ENCODE measurements around the gene DDX6. TPM values are rescaled to one million over a fixed set of nuclear protein-coding genes. Genes with fewer than 3 reads are reported as not detected.
"Not testable (repeated sequence)": the region's sequence is repeated elsewhere in the genome, so short reads cannot be mapped to it uniquely, and the experiment has no call there.

DDX6 gene
- total RNA-seq, 1 experiment from 2014 or later = 52.8 TPM

GRCh38 chr11:118714816-118715215 lies 76.1 kb downstream of the DDX6 start:
- Histone ChIP-seq H3K9ac (ENCODE audit: low read length) (no peak overlapping the region), H4K20me1 (ENCODE audit: insufficient read depth, low read depth, low read length) (no peaks in the 10 kb centered on the region), H2AFZ (ENCODE audit: low read length) (no peak overlapping the region), H3K9me2 (replicated peaks; ENCODE audit: insufficient read depth, low read length) (no peaks in the 10 kb centered on the region), H3K4me1 (ENCODE audit: low read length) (peaks cover 13% of the 10 kb centered on the region), H3K36me3 (ENCODE audit: insufficient read depth, low read length) (no peaks in the 10 kb centered on the region), H3K79me2 (ENCODE audit: low read length) (no peaks in the 10 kb centered on the region), H3K4me3 (ENCODE audit: low read length) (no peak overlapping the region), H3K27me3 (ENCODE audit: low read length) (no peaks in the 10 kb centered on the region), H3K27ac (ENCODE audit: low read length) (no peak overlapping the region), H3K9me3 (ENCODE audit: low read length) (no peaks in the 10 kb centered on the region), H3K4me2 (ENCODE audit: low read depth, low read length, poor library complexity, severe bottlenecking) (no peak overlapping the region)
- no peak for DNase-seq

- H3K4me3 ChIP-seq (ENCODE audit: low read length); H3K27ac ChIP-seq (ENCODE audit: low read length); H4K20me1 ChIP-seq (ENCODE audit: insufficient read depth, low read depth, low read length); H3K27me3 ChIP-seq (ENCODE audit: low read length); H3K9me2 ChIP-seq (replicated peaks; ENCODE audit: insufficient read depth, low read length); H3K4me2 ChIP-seq (ENCODE audit: low read depth, low read length, poor library complexity, severe bottlenecking); H3K79me2 ChIP-seq (ENCODE audit: low read length); H3K9me3 ChIP-seq (ENCODE audit: low read length); H2AFZ ChIP-seq (ENCODE audit: low read length); DNase-seq; H3K36me3 ChIP-seq (ENCODE audit: insufficient read depth, low read length); H3K9ac ChIP-seq (ENCODE audit: low read length): not testable (repeated sequence)
- H3K4me1 ChIP-seq (ENCODE audit: low read length) = peaks cover 13% of the 10 kb centered on the region
Measured at GRCh38 chr11:118714416-118714815, 76.5 kb downstream of the DDX6 start.

DNA sequence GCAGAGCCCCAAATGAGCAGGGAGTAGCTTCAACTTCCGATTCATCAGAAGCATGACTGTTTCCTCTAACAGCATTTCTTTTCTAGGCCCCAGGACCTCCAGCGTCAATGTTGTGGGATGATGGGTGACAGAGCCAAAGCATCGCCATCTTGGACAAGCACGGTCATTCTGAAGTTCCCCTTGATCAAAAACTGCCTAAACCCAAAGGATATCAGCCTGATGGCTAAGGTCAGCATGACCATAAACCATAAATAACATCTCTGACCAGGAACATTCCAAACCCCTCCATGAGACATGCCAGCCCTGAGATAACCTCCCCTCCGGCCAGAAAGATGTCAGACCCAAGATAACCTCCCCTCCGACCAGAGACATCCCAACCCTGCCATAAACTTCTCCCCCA lies 82.7 kb downstream of the DDX6 start:
- H3K9ac ChIP-seq (ENCODE audit: low read length) = no peak overlapping the region
- no peak overlapping the region for H3K27ac ChIP-seq (ENCODE audit: low read length)
- no peaks in the 10 kb centered on the region for H3K36me3 ChIP-seq (ENCODE audit: insufficient read depth, low read length)
- H3K79me2 ChIP-seq (ENCODE audit: low read length) = no peaks in the 10 kb centered on the region
- no peaks in the 10 kb centered on the region for H4K20me1 ChIP-seq (ENCODE audit: insufficient read depth, low read depth, low read length)
- no peak overlapping the region for H2AFZ ChIP-seq (ENCODE audit: low read length)
- DNase-seq = no peak
- peaks cover 17% of the 10 kb centered on the region for H3K4me1 ChIP-seq (ENCODE audit: low read length)
- H3K9me2 ChIP-seq (replicated peaks; ENCODE audit: insufficient read depth, low read length) = no peaks in the 10 kb centered on the region
- H3K4me2 ChIP-seq (ENCODE audit: low read depth, low read length, poor library complexity, severe bottlenecking) = no peak overlapping the region
- no peaks in the 10 kb centered on the region for H3K9me3 ChIP-seq (ENCODE audit: low read length)
- no peaks in the 10 kb centered on the region for H3K27me3 ChIP-seq (ENCODE audit: low read length)
- H3K4me3 ChIP-seq (ENCODE audit: low read length) = no peak overlapping the region

DNA sequence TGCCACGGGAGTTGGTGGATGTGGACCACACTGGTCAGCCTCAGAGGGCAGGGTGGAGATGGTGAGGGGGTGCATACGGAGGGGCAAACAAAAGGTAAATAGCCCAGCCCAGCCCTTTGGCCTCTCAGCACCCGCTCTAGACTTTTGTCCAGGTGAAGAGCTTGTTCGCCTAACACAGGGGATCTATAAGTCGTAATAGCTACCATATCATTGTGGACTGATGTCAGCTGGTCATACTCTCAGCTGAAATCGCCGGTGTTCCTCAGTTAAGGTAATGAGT lies 84.5 kb downstream of the DDX6 start:
- H2AFZ ChIP-seq (ENCODE audit: low read length) = no peak overlapping the region
- H3K4me2 ChIP-seq (ENCODE audit: low read depth, low read length, poor library complexity, severe bottlenecking) = peak overlapping the region; percentile 50
- H3K4me3 ChIP-seq (ENCODE audit: low read length) = no peak overlapping the region
- H3K9me3 ChIP-seq (ENCODE audit: low read length) = no peaks in the 10 kb centered on the region
- no peaks in the 10 kb centered on the region for H3K9me2 ChIP-seq (replicated peaks; ENCODE audit: insufficient read depth, low read length)
- no peaks in the 10 kb centered on the region for H3K36me3 ChIP-seq (ENCODE audit: insufficient read depth, low read length)
- no peaks in the 10 kb centered on the region for H3K27me3 ChIP-seq (ENCODE audit: low read length)
- H3K4me1 ChIP-seq (ENCODE audit: low read length) = peaks cover 17% of the 10 kb centered on the region
- no peak for DNase-seq
- H3K79me2 ChIP-seq (ENCODE audit: low read length) = no peaks in the 10 kb centered on the region
- no peak overlapping the region for H3K9ac ChIP-seq (ENCODE audit: low read length)
- H3K27ac ChIP-seq (ENCODE audit: low read length) = no peak overlapping the region
- H4K20me1 ChIP-seq (ENCODE audit: insufficient read depth, low read depth, low read length) = no peaks in the 10 kb centered on the region

- no peaks in the 10 kb centered on the region for H4K20me1 ChIP-seq (ENCODE audit: insufficient read depth, low read depth, low read length)
- peaks cover 17% of the 10 kb centered on the region for H3K4me1 ChIP-seq (ENCODE audit: low read length)
- no peak overlapping the region for H3K27ac ChIP-seq (ENCODE audit: low read length)
- H3K9me3 ChIP-seq (ENCODE audit: low read length) = no peaks in the 10 kb centered on the region
- DNase-seq = no peak
- H3K79me2 ChIP-seq (ENCODE audit: low read length) = no peaks in the 10 kb centered on the region
- H3K4me2 ChIP-seq (ENCODE audit: low read depth, low read length, poor library complexity, severe bottlenecking) = peak overlapping the region; percentile 50
- peak overlapping the region; percentile 27; the same call in 1 of the 2 replicates for H3K4me3 ChIP-seq (ENCODE audit: low read length)
- no peaks in the 10 kb centered on the region for H3K36me3 ChIP-seq (ENCODE audit: insufficient read depth, low read length)
- no peak overlapping the region for H3K9ac ChIP-seq (ENCODE audit: low read length)
- H2AFZ ChIP-seq (ENCODE audit: low read length) = no peak overlapping the region
- H3K27me3 ChIP-seq (ENCODE audit: low read length) = no peaks in the 10 kb centered on the region
- H3K9me2 ChIP-seq (replicated peaks; ENCODE audit: insufficient read depth, low read length) = no peaks in the 10 kb centered on the region
Measured at GRCh38 chr11:118705791-118706545, 85.0 kb downstream of the DDX6 start.

DNA sequence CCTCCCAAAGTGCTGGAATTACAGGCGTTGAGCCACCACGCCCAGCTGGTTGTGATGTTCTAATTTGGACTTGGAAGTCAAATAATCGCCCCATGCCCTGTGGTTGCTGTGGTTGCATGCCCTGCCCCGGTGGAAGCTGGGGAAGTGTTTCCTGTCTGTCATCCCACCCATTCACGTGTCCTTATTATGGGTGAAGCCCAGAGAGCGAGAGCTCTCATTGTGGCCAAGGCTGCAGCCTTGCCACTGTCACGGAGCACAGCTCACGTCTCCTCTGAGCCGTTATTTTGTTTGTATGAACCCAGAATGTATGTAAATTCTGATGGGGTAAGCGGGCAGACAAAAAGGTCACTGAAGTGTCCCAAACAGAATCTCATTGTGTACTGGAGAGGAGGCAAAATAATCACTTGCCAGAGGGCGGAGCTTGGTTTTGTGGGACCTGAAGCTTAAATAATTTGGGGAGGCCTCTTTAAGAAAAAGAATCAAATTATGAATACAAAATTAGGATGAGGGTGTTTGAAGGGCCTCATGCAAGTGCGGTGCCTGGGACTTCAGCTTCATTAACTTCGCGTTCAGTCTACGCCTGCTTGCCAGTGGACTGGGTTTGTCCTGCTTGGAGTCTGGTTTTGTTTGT lies 85.7 kb downstream of the DDX6 start:
- no peak overlapping the region for H3K27ac ChIP-seq (ENCODE audit: low read length)
- DNase-seq = no peak
- H3K9me2 ChIP-seq (replicated peaks; ENCODE audit: insufficient read depth, low read length) = no peaks in the 10 kb centered on the region
- H3K4me1 ChIP-seq (ENCODE audit: low read length) = peaks cover 17% of the 10 kb centered on the region
- H3K9me3 ChIP-seq (ENCODE audit: low read length) = no peaks in the 10 kb centered on the region
- no peak overlapping the region for H2AFZ ChIP-seq (ENCODE audit: low read length)
- H3K79me2 ChIP-seq (ENCODE audit: low read length) = no peaks in the 10 kb centered on the region
- no peaks in the 10 kb centered on the region for H3K36me3 ChIP-seq (ENCODE audit: insufficient read depth, low read length)
- H3K9ac ChIP-seq (ENCODE audit: low read length) = no peak overlapping the region
- no peaks in the 10 kb centered on the region for H3K27me3 ChIP-seq (ENCODE audit: low read length)
- peak overlapping the region; percentile 50 for H3K4me2 ChIP-seq (ENCODE audit: low read depth, low read length, poor library complexity, severe bottlenecking)
- H3K4me3 ChIP-seq (ENCODE audit: low read length) = no peak overlapping the region
- H4K20me1 ChIP-seq (ENCODE audit: insufficient read depth, low read depth, low read length) = no peaks in the 10 kb centered on the region

DNA sequence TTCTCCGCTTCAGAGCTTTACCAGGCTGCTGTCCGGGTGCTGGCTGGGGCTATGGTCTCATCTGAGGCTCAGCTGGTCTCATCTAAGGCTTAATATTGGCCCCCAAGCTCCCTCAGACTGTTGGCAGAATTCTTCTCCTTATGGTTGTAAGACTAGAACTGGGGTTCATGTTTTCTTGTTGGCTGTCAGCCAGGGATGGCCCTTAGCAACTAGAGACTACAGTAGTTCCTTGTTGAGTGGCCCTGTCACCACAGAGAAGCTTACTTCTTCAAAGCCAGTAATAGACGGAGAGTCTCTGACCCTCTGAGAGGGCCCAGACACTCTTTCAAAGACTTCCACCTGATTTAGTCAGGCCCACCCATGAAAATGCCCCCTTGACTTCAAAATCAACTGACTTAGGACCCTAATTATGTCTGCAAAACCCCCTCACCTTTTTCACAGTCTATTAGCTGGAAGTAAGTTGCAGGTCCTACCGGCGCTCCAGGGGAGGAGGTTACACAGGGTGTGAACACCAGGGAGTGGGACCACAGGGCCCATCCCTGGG lies 87.3 kb downstream of the DDX6 start:
- Histone ChIP-seq H3K79me2 (ENCODE audit: low read length) (no peaks in the 10 kb centered on the region), H3K4me1 (ENCODE audit: low read length) (peaks cover 17% of the 10 kb centered on the region), H3K27ac (ENCODE audit: low read length) (no peak overlapping the region), H3K9me3 (ENCODE audit: low read length) (no peaks in the 10 kb centered on the region), H3K27me3 (ENCODE audit: low read length) (no peaks in the 10 kb centered on the region), H3K4me3 (ENCODE audit: low read length) (no peak overlapping the region), H3K4me2 (ENCODE audit: low read depth, low read length, poor library complexity, severe bottlenecking) (no peak overlapping the region), H3K36me3 (ENCODE audit: insufficient read depth, low read length) (no peaks in the 10 kb centered on the region), H3K9me2 (replicated peaks; ENCODE audit: insufficient read depth, low read length) (no peaks in the 10 kb centered on the region), H3K9ac (ENCODE audit: low read length) (no peak overlapping the region), H4K20me1 (ENCODE audit: insufficient read depth, low read depth, low read length) (no peaks in the 10 kb centered on the region), H2AFZ (ENCODE audit: low read length) (no peak overlapping the region)
- no peak for DNase-seq

- Histone ChIP-seq H3K79me2 (ENCODE audit: low read length) (no peaks in the 10 kb centered on the region), H3K9ac (ENCODE audit: low read length) (no peak overlapping the region), H2AFZ (ENCODE audit: low read length) (no peak overlapping the region), H3K27ac (ENCODE audit: low read length) (no peak overlapping the region), H3K9me2 (replicated peaks; ENCODE audit: insufficient read depth, low read length) (no peaks in the 10 kb centered on the region), H3K4me3 (ENCODE audit: low read length) (no peak overlapping the region), H3K27me3 (ENCODE audit: low read length) (no peaks in the 10 kb centered on the region), H4K20me1 (ENCODE audit: insufficient read depth, low read depth, low read length) (no peaks in the 10 kb centered on the region), H3K36me3 (ENCODE audit: insufficient read depth, low read length) (no peaks in the 10 kb centered on the region), H3K4me1 (ENCODE audit: low read length) (no peaks in the 10 kb centered on the region), H3K4me2 (ENCODE audit: low read depth, low read length, poor library complexity, severe bottlenecking) (no peak overlapping the region), H3K9me3 (ENCODE audit: low read length) (no peaks in the 10 kb centered on the region)
- no peak for DNase-seq
Measured at GRCh38 chr11:118699506-118700220, 91.3 kb downstream of the DDX6 start.

Data from Karpas-422 (cell line).